ENCODE measurements around the gene CWC15.
"Not testable (repeated sequence)": the region's sequence is repeated elsewhere in the genome, so short reads cannot be mapped to it uniquely, and the experiment has no call there.

Gene CWC15

DNA sequence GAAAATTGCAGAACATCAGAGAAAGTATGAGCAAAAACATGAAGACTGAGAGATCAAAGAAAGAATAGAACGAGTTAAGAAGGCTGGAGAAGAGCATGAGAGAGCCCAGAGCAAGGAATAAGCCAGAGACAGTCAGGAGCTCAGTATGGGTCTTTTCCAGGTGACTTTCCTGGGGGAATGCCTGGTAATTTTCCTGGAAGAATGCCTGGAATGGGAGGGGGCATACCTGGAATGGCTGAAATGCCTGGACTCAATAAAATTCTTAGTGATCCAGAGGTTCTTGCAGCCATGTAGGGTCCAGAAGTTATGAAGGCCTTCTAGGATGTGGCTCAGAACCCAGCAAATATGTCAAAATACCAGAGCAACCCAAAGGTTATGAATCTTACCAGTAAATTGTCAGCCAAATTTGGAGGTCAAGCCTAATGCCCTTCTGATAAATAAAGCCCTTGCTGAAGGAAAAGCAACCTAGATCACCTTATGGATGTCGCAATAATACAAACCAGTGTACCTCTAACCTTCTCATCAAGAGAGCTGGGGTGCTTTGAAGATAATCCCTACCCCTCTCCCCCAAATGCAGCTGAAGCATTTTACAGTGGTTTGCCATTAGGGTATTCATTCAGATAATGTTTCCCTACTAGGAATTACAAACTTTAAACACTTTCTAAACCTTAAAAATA, 59.5 kb downstream of the CWC15 start:
- DNase-seq (ENCODE audit: low read depth) = not testable (repeated sequence)

DNA sequence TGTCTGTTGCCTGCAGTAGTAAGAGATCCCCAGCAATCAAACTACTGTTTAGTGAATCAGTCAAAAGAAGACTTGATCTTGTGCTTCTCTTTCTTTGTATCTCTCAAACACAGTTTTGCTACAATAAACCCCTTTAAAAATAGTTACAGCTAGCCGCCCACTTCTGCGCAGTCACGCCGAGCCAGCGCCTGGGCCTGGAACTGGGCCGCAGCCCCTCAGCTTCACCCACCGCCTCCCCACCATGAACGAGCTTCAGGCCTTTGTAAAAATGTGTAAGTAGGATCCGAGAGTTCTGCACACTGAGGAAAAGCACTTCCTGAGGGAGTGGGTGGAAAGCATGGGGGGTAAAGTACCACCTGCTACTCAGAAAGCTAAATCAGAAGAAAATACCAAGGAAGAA, 60.5 kb downstream of the CWC15 start:
- no peak for DNase-seq (ENCODE audit: low read depth)

Measured in stimulated activated CD8-positive, alpha-beta memory T cell treated with anti-CD3 and anti-CD28 coated beads, Interleukin-15, amount 100 ng/mL, for 1 hour (primary cell).